HepG2 (cell line): Measurements from ENCODE around the gene CYP2A13. TPM values are rescaled to one million over a fixed set of nuclear protein-coding genes. Genes with fewer than 3 reads are reported as not detected.

ENCODE experiments used
- ATAC-seq: fragments of 200-7000 bp; cut with Tn5 transposase; 3 replicates; pipeline ENCODE4 v1.9.1; 2020; ENCODE audit warnings: mild to moderate bottlenecking, moderate library complexity
- BruUV-seq: library from RNA; stranded (reverse); fragments of 400-500 nt; replicated peaks from 2 replicates; lab custom pipeline; 2021; lab: Mats Ljungman, UMichigan
- CTCF ChIA-PET: fragments of 300-600 bp; formaldehyde crosslinking; extraction: SDS; loops from one replicate; lab custom pipeline; 2021; ENCODE audit warnings: low total read pairs, inconsistent platforms, low intra/inter-chr PET ratio; lab: Yijun Ruan, JAX
- POLR2A ChIA-PET: fragments of 350-600 bp; sonication (Branson Sonifier 250); formaldehyde crosslinking; loops from one replicate; lab custom pipeline; 2020; ENCODE audit warnings: antibody characterized with exemption, inconsistent platforms; lab: Yijun Ruan, JAX
- DNase-seq: peaks from one replicate; pipeline ENCODE4 v3.0.0-alpha.2; 2015; ENCODE audit warnings: low spot score
- FAIRE-seq: peaks from 3 replicates; lab custom pipeline; 2011; peaks lifted over from hg19 to GRCh38; lab: Jason Lieb, UNC
- H2AFZ ChIP-seq: one replicate; pipeline ENCODE4 v1.6.1; 2011; ENCODE audit warnings: low read length, inconsistent platforms
- H3K27ac ChIP-seq: fragments of 300-600 bp; 3 replicates; pipeline ENCODE4 v1.8.0; 2011; ENCODE audit warnings: mixed run types, mild to moderate bottlenecking, mixed read lengths, low read length, inconsistent platforms; ENCODE audit not compliant: insufficient read depth; ENCODE audit errors: extremely low read length
- H3K27me3 ChIP-seq, 2 experiments: fragments of 200-600 bp in 1 of 2; 2 replicates in 1 of 2; 3 replicates in 1 of 2; pipeline versions ENCODE4 v1.6.0 to v1.8.0; 2011; ENCODE audit warnings: low read length in 2 of 2, mild to moderate bottlenecking in 2 of 2, moderate library complexity in 2 of 2, inconsistent platforms in 1 of 2; ENCODE audit not compliant: insufficient read depth in 2 of 2, control insufficient read depth in 1 of 2
- H3K36me3 ChIP-seq, 2 experiments: fragments of 200-600 bp in 1 of 2; replicated peaks in 1 of 2; 2 replicates in 1 of 2; 3 replicates in 1 of 2; pipeline versions ENCODE4 v1.5.1 to v1.8.0; 2011; ENCODE audit warnings: low read length in 2 of 2, inconsistent platforms in 1 of 2; ENCODE audit not compliant: insufficient read depth in 2 of 2, control insufficient read depth in 1 of 2
- H3K4me1 ChIP-seq: 2 replicates; pipeline ENCODE4 v1.5.1; 2012; ENCODE audit warnings: low read length, inconsistent platforms; ENCODE audit not compliant: insufficient read depth
- H3K4me2 ChIP-seq: 2 replicates; pipeline ENCODE4 v1.6.0; 2011; ENCODE audit warnings: low read depth, low read length, inconsistent platforms
- H3K4me3 ChIP-seq, 3 experiments: fragments of 200-600 bp in 1 of 3; sonication (generic), shearing (Covaris generic) in 1 of 3; replicated peaks in 1 of 3; 2 replicates each; pipeline ENCODE4 v1.5.1; 2011 to 2016; ENCODE audit warnings: low read length in 3 of 3, inconsistent platforms in 2 of 3, low read depth in 2 of 3, mild to moderate bottlenecking in 2 of 3, control low read depth in 1 of 3, mixed read lengths in 1 of 3; ENCODE audit not compliant: insufficient read depth in 1 of 3
- H3K79me2 ChIP-seq: one replicate; pipeline ENCODE4 v1.6.1; 2011; ENCODE audit warnings: low read length, inconsistent platforms; ENCODE audit not compliant: insufficient read depth
- H3K9ac ChIP-seq: 2 replicates; pipeline ENCODE4 v1.6.0; 2011; ENCODE audit warnings: mild to moderate bottlenecking, low read depth, low read length, inconsistent platforms; ENCODE audit not compliant: insufficient read depth
- H3K9me3 ChIP-seq: 2 replicates; pipeline ENCODE4 v1.5.1; 2012; ENCODE audit warnings: mild to moderate bottlenecking, low read length
- H4K20me1 ChIP-seq: 2 replicates; pipeline ENCODE4 v1.6.0; 2011; ENCODE audit warnings: inconsistent platforms, mild to moderate bottlenecking, low read length, moderate library complexity; ENCODE audit not compliant: insufficient read depth
- ELF1 ChIP-seq: sonication (generic); formaldehyde crosslinking; IDR thresholded peaks from 2 replicates; pipeline ENCODE4 v1.4.0; 2020; ENCODE audit warnings: missing genetic modification reagents
- ETS1 ChIP-seq: sonication (generic); formaldehyde crosslinking; IDR thresholded peaks from 2 replicates; pipeline ENCODE4 v1.4.0; 2020; ENCODE audit warnings: missing genetic modification reagents
- KDM1A ChIP-seq: IDR thresholded peaks from 2 replicates; pipeline ENCODE4 v1.6.1; 2016; ENCODE audit warnings: missing compliant biosample characterization
- KLF11 ChIP-seq: IDR thresholded peaks from 2 replicates; pipeline ENCODE4 v1.6.1; 2016; ENCODE audit warnings: missing compliant biosample characterization
- REST ChIP-seq, 2 experiments: IDR thresholded peaks; 2 replicates each; pipeline ENCODE4 v1.6.1; 2011 to 2012; ENCODE audit warnings: low read length in 2 of 2, borderline replicate concordance in 1 of 2, low read depth in 1 of 2, mild to moderate bottlenecking in 1 of 2, moderate library complexity in 1 of 2
- SSRP1 ChIP-seq: IDR thresholded peaks from 2 replicates; pipeline ENCODE4 v1.6.1; 2016; ENCODE audit warnings: control low read depth
- TSC22D2 ChIP-seq: sonication (generic); formaldehyde crosslinking; IDR thresholded peaks from 2 replicates; pipeline ENCODE4 v1.5.1; 2020; ENCODE audit warnings: missing genetic modification reagents, mild to moderate bottlenecking, borderline replicate concordance
- ZNF251 ChIP-seq: sonication (generic); formaldehyde crosslinking; IDR thresholded peaks from 2 replicates; pipeline ENCODE4 v1.9.0; 2021; ENCODE audit warnings: mild to moderate bottlenecking, missing genetic modification reagents
- WGBS: methylation state at CpG from one replicate; pipeline ENCODE4 v1.1.6; 2017; ENCODE audit warnings: low lambda C conversion rate; 5-methylcytosine and 5-hydroxymethylcytosine counted together
- in situ Hi-C: cut with HindIII; loops from 2 replicates; pipeline ENCODE4 v1.10.0; 2017; ENCODE audit warnings: low pct_unique_long_range_greater_than_20kb; ENCODE audit not compliant: extremely low pct_ligation_motif_present
- intact Hi-C: fragments of 100-400 bp; cut with micrococcal nuclease; formaldehyde crosslinking; loops from one replicate; pipeline ENCODE4 v1.10.0; 2022; ENCODE audit not compliant: unreplicated experiment
- polyA plus RNA-seq, 8 experiments: library from polyadenylated mRNA; depleted of rRNA in 3 of 8; stranded (reverse) in 7 of 8; unstranded in 1 of 8; fragments of >200 nt; fragmentation: Illumina TruSeq in 4 of 8; extraction: Trizol in 4 of 8; gene quantifications; 2 replicates each; pipeline versions ENCODE4 v1.2.1 to v1.2.3, GENCODE V29; 2011 to 2016; ENCODE audit warnings: low read depth in 4 of 8, missing spikeins in 1 of 8, mixed read lengths in 1 of 8; ENCODE audit not compliant: insufficient read depth in 1 of 8
- total RNA-seq, 5 experiments: library from RNA; depleted of rRNA; stranded (reverse); fragments of >200 nt; fragmentation: Illumina TruSeq; extraction: Trizol; gene quantifications; 2 replicates each; pipeline ENCODE4 v1.2.3, GENCODE V29; 2016; ENCODE audit warnings: low read depth in 1 of 5
- TF ChIP-seq, protein P1 (sequence below): sonication (generic); formaldehyde crosslinking; IDR thresholded peaks from 2 replicates; pipeline ENCODE4 v1.8.0; 2022; ENCODE audit warnings: mild to moderate bottlenecking, missing genetic modification reagents

CYP2A13 gene
- total and polyA plus RNA-seq, 2 of the 13 experiments (the other 11 are each of a cell fraction or from before 2014, with no cell fraction given) = not detected

DNA sequence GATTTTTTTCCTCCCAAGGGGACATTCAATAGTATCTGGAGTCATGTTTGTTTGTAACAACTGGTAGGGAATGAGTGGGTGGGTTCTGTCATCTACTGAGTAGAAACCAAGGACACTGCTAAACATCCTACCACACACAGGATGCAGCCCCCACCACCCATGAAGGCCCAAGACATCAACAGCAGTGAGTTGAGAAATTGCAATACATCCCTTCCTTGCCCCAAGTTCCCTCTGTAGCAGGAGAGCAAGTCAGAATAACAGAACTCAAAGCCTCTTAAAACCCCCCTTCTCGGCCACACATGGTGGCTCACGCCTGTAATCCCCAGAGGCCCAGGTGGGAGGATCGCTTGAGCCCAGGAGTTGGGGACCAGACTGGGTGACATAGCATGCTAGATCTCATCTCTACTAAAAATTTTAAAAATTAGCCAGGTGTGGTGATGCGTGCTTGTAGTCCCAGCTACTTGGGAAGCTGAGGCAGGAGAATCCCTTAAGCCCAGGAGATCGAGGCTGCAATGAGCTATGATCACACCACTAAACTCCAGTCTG, 23.6 kb downstream of the CYP2A13 start:
- BruUV-seq = no TSS peak
- no peaks in the 10 kb centered on the region for H3K4me1 ChIP-seq
- no peaks in the 10 kb centered on the region for H4K20me1 ChIP-seq
- ATAC-seq = no peak
- H3K4me3 ChIP-seq = no peak overlapping the region
- H3K36me3 ChIP-seq = no peaks in the 10 kb centered on the region
- no peak overlapping the region for H3K27ac ChIP-seq
- no peak for FAIRE-seq
- TF ChIP-seq SSRP1 (CRISPR knock-in tag) (no peak), ZNF251 (no peak), TSC22D2 (no peak), ELF1 (CRISPR knock-in tag) (no peak), KDM1A (no peak), REST (IDR thresholded peaks at IDR 0.05; ENCODE audit: borderline replicate concordance in 1 of 2, low read depth in 1 of 2, low read length in 2 of 2) (no peak), KLF11 (CRISPR knock-in tag) (no peak), ETS1 (CRISPR knock-in tag) (no peak)
- TF ChIP-seq, protein P1, sequence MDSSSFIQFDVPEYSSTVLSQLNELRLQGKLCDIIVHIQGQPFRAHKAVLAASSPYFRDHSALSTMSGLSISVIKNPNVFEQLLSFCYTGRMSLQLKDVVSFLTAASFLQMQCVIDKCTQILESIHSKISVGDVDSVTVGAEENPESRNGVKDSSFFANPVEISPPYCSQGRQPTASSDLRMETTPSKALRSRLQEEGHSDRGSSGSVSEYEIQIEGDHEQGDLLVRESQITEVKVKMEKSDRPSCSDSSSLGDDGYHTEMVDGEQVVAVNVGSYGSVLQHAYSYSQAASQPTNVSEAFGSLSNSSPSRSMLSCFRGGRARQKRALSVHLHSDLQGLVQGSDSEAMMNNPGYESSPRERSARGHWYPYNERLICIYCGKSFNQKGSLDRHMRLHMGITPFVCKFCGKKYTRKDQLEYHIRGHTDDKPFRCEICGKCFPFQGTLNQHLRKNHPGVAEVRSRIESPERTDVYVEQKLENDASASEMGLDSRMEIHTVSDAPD (CRISPR knock-in tag) = no peak
- no peak overlapping the region for H3K9ac ChIP-seq
- in situ Hi-C loops = no loop called here
- WGBS = 21% methylated on average over 5 of the region's 5 CpGs
- H3K27me3 ChIP-seq = peaks cover 0 to 13% of the 10 kb centered on the region in 2 experiments; a peak in 2 of 5 replicates
- ChIA-PET POLR2A (no interaction called here), CTCF (no interaction called here)
- no peak overlapping the region for H3K4me2 ChIP-seq
- DNase-seq = no peak
- no peaks in the 10 kb centered on the region for H3K9me3 ChIP-seq
- H2AFZ ChIP-seq = no peak overlapping the region
- intact Hi-C loops = no loop called here
- H3K79me2 ChIP-seq = no peaks in the 10 kb centered on the region
